DMS 273 treated with DMSO at 0.1 percent for 48 hours (cell line): ENCODE data around the gene ZNF689.
A peak's percentile ranks its signal among the peaks of the same experiment; 100 is the strongest.
"Not testable (repeated sequence)": the region's sequence is repeated elsewhere in the genome, so short reads cannot be mapped to it uniquely, and the experiment has no call there.

Source experiments
- DNase-seq: peaks from one replicate; lab custom pipeline; 2025; lab: John Stamatoyannopoulos, UW

Gene ZNF689

DNA sequence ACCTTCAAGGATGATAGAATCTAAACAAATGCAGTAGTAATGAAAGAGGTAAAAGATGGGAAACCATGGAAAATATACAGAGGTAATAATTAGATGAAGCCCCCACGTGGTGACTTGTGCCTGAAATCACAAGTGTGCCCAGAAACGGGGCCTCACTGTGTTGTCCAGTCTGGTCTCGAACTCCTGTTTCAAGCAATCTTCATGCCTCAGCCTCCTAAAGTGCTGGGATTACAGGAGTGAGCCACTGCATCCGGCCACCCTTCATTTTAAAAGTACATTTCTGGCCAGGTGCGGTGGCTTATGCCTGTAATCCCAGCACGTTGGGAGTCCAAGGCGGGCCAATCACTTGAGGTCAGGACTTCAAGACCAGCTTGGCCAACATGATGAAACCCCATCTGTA lies 26.4 kb upstream of the ZNF689 start:
- no peak for DNase-seq

GRCh38 chr16:30633526-30633925 lies 23.3 kb upstream of the ZNF689 start:
- no peak for DNase-seq

- DNase-seq: not testable (repeated sequence)
Measured at GRCh38 chr16:30632454-30632853, 22.3 kb upstream of the ZNF689 start.

DNA sequence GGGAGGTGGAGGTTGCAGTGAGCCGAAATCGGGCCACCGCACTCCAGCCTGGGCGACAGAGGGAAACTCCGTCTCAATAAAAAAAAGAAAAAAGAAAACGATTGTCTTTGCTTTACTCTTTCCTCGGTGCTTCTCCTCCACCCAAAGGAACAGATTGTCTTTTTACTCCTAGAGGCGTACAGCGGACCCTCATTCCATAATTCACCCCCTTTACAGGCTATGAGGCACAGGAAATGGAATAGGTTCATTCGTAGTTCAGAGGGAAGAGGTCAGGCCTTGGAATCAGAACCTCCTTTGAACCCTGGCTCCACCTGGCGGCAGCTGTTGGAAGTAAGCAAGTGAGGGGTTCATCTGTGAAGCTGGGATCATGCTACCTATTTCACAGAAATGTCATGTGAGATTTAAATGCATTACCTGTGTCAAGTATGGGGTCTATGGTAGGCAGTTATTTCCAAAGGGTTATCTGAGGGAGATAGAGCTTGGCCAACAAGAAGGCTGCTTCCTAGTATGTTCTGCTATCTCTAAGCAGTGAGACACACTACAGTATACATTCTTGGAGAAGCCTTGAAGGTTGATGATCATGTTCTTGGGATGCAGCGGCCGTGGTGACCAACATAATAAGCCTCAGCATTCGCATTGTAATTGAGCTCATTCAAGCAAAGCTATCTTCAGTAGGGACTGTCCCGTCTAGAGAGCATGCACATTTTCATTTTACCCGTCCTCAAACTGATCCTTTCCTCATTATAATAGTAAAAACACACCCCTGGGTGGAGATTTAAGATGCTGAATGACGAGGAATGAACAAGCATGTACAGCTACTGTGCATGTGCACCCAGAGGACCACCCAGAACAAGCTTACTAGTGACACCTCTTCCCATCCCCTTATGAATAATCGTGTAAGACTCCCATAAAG lies 18.7 kb upstream of the ZNF689 start:
- peak; percentile 56 for DNase-seq

- DNase-seq: no peak
Measured at GRCh38 chr16:30626236-30626635, 16.0 kb upstream of the ZNF689 start.

GRCh38 chr16:30623536-30624283 lies 13.5 kb upstream of the ZNF689 start:
- DNase-seq: no peak

- DNase-seq: no peak
Measured at GRCh38 chr16:30622455-30623032, 12.4 kb upstream of the ZNF689 start.

GRCh38 chr16:30621765-30622164 lies 11.6 kb upstream of the ZNF689 start:
- DNase-seq: no peak

DNA sequence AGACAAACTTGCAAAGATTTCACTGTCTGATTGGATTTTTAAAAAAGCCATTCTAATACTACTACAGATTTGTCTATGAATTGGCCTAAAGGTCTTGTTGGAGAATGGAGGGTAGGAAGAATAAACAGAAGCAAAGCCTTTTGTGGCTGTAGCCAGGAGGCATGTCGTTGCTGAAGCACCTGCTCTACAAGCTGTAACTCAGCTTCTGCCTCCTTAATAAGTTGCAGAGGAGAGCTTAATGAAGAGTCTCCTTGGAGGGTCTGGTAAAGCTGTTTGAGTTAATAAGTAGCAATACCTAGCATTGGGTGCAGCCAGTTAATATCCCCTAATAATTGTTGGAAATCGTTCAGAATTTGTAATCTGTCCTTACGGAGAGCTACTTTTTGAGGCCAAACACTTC lies 10.0 kb upstream of the ZNF689 start:
- DNase-seq: no peak

DNA sequence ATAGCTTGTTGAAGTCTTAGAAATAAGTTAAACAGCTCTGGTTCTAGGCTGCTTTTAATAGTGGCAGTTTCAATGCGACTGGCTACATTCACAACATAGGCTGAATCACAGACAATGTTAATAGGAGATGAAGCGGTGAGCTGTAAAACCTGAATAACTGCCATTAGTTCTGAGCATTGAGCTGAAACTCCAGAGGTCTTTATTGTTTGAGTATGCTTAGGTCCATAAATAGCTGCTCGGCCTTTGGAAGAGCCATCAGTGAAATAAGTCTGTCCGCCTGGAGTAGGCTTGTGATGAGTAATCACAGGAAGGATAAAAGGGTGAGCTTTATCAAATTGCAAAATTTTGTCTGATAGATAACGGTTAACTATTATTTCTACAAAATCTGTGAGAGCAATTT lies 9.4 kb upstream of the ZNF689 start:
- no peak for DNase-seq

GRCh38 chr16:30619202-30619601 lies 9.0 kb upstream of the ZNF689 start:
- no peak for DNase-seq

- peak; percentile 5 for DNase-seq
Measured at GRCh38 chr16:30615358-30616091, 5.3 kb upstream of the ZNF689 start.

DNA sequence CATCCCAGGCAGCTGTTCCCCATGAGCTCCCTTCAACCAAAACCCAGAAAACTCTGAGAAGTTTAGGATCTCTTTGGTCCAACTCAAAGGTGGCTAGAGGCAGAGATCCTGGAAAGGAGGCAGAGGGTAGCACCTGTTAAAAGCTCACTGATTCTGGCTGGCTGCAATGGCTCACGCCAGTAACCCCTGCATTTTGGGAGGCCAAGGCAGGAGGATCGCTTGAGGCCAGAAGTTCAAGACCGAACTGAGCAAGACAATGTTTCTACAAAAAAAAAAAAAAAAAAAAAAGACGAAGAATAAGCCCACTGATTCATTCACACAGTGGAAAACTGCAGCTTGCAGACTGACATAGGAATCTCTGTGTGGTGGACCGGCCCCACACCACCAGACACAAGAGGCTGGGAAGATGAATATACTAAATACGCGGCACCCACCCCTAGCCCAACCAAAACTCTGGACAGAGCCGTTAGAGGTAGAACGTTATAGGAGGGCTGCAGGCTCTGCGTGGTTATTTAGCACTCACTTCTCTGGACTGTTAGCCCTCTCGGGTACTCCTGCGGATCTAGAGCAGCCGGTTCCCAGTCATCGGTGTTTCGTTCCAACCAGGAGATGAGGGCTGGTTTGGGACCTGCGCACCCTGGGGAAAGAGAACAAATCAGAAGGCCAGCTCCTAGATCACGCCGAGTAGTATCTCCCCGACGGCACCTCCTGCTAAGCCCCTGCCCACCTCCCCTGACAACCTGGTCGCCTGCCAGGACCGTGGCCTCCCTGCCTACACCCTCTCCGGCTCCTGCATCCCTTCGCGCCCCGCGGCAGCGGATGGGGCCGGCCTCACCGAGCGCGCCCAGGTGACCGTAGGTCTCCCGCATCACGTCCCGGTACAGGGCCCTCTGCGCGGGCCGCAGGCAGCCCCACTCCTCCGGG lies 925 bp downstream of the ZNF689 start:
- DNase-seq: no peak

DNA sequence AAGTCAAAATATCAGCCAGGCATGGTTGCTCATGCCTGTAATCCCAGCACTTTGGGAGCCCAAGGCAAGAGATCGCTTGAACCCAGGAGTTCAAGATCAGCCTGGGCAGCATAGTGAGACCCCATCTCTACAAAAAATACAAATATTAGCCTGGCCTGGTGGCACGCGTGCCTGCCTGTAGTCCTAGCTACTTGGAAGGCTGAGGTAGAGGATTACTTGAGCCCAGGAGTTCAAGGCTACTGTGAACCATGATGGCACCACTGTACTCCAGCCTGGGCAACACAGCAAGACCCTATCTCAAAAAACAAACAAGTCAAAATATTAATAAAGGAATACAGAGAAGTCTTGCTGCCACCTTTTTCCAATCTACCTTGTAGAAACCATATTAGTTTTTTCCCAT lies 4.2 kb downstream of the ZNF689 start:
- no peak for DNase-seq

DNA sequence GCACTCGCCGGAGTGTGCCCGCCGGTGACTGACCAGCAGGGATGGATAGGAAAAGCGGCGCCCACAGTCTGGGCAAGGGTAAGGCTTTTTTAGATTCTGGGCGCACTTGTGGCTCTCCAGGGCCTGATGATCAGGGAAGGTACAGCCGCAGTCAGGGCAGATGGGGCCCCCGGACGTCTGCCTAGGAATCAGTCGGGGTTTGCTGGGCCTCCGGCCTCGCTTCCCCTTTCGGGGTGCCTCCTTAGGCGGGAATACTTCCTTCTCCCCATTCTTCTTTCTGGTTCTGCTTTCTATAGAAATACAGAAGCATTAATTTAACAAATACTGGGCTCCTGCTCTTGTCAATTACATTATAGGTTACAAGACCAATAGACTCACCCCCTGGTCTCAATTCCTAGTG lies 5.0 kb downstream of the ZNF689 start:
- no peak for DNase-seq

DNA sequence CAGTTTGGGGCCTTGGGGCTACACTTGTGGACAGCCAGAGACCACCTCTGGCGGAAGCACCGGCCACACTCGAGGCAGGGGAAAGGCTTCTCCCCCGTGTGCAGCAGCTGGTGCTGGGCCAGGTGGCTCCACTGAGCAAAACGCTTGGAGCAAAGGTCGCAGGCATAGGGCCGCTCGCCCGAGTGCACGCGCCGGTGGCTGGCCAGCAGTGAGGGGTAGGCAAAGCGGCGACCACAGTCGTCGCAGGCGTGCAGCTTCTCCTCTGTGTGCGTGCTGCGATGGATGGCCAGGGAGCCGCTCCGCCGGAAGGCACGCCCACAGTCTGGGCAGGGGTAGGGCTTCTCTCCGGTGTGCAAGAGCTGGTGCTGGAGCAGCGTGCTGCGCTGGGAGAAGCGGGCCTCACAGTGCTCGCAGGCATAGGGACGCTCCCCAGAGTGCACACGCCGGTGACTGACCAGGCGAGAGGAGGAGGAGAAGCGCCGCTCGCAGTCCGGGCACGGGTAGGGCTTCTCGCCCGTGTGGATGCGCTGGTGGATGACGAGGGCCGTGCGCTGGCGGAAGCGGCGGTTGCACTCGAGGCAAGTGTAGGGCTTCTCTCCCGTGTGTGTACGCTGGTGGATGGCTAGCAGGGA lies 5.8 kb downstream of the ZNF689 start:
- DNase-seq: no peak

- DNase-seq: no peak
Measured at GRCh38 chr16:30603945-30604315, 6.3 kb downstream of the ZNF689 start.

GRCh38 chr16:30602616-30603277 lies 7.4 kb downstream of the ZNF689 start:
- no peak for DNase-seq

GRCh38 chr16:30601966-30602365 lies 8.2 kb downstream of the ZNF689 start:
- DNase-seq: no peak

DNA sequence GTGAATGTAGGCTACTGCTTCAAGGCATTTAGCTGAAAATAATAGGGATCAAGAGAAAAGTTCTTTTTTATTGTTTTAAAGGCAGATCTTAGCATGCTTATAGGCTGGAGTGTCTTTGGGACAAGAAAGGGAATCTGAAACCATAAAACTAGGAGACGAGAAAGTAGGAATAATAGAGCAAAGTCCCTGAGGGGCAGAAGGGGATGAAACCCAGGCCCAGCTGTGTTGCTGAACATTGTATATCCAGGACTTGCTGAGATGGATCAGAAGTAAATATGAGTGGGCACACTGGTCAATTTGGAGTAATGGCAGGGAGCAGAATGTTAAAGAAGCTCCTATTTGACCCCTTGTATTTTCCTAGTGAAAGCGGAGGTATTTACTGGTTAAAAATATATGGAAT lies 9.3 kb downstream of the ZNF689 start:
- no peak for DNase-seq
